ENCODE results near the gene RS1. TPM values are rescaled to one million over a fixed set of nuclear protein-coding genes. Genes with fewer than 3 reads are reported as not detected.

RS1 gene
- polyA plus RNA-seq, 2 donors, result not detected

GRCh38 chrX:18647621-18648020 is 24.3 kb downstream of the RS1 start:
- no peaks in the 10 kb centered on the region for H3K36me3 ChIP-seq (ENCODE audit: control insufficient read depth in 2 of 2, insufficient read depth in 2 of 2, low read length in 1 of 2)
- H3K27me3 ChIP-seq (ENCODE audit: control insufficient read depth in 1 of 2, insufficient read depth in 2 of 2, low read length in 2 of 2), result no peaks in the 10 kb centered on the region
- WGBS, 2 donors, result 84 to 85% methylated on average over 4 of the region's 4 CpGs
- H3K9me3 ChIP-seq (ENCODE audit: control insufficient read depth in 2 of 2, insufficient read depth in 1 of 2, low read depth in 1 of 2, low read length in 1 of 2), result no peaks in the 10 kb centered on the region
- H3K4me1 ChIP-seq (ENCODE audit: control insufficient read depth in 2 of 2, insufficient read depth in 2 of 2, low read length in 1 of 2), result no peaks in the 10 kb centered on the region
- no peak overlapping the region for H3K27ac ChIP-seq (ENCODE audit: low read depth in 2 of 2, low read length in 1 of 2)
- H3K4me3 ChIP-seq (ENCODE audit: low read depth in 1 of 2, low read length in 2 of 2), result no peak overlapping the region

GRCh38 chrX:18643853-18644252 is 28.1 kb downstream of the RS1 start:
- H3K4me3 ChIP-seq (ENCODE audit: low read depth in 1 of 2, low read length in 2 of 2), result no peak overlapping the region
- no peaks in the 10 kb centered on the region for H3K9me3 ChIP-seq (ENCODE audit: control insufficient read depth in 2 of 2, insufficient read depth in 1 of 2, low read depth in 1 of 2, low read length in 1 of 2)
- H3K4me1 ChIP-seq (ENCODE audit: control insufficient read depth in 2 of 2, insufficient read depth in 2 of 2, low read length in 1 of 2), result no peaks in the 10 kb centered on the region
- 59 to 66% methylated on average over 3 of the region's 3 CpGs for WGBS, 2 donors
- no peaks in the 10 kb centered on the region for H3K36me3 ChIP-seq (ENCODE audit: control insufficient read depth in 2 of 2, insufficient read depth in 2 of 2, low read length in 1 of 2)
- no peak overlapping the region for H3K27ac ChIP-seq (ENCODE audit: low read depth in 2 of 2, low read length in 1 of 2)
- H3K27me3 ChIP-seq (ENCODE audit: control insufficient read depth in 1 of 2, insufficient read depth in 2 of 2, low read length in 2 of 2), result no peaks in the 10 kb centered on the region

- 76 to 90% methylated on average over 3 of the region's 3 CpGs for WGBS, 2 donors
Observed at GRCh38 chrX:18643243-18643642, 28.7 kb downstream of the RS1 start.

GRCh38 chrX:18640686-18641085 is 31.2 kb downstream of the RS1 start:
- Histone ChIP-seq H3K9me3 (ENCODE audit: control insufficient read depth in 2 of 2, insufficient read depth in 1 of 2, low read depth in 1 of 2, low read length in 1 of 2) (no peaks in the 10 kb centered on the region), H3K27ac (ENCODE audit: low read depth in 2 of 2, low read length in 1 of 2) (no peak overlapping the region), H3K4me3 (ENCODE audit: low read depth in 1 of 2, low read length in 2 of 2) (no peak overlapping the region), H3K36me3 (ENCODE audit: control insufficient read depth in 2 of 2, insufficient read depth in 2 of 2, low read length in 1 of 2) (no peaks in the 10 kb centered on the region), H3K27me3 (ENCODE audit: control insufficient read depth in 1 of 2, insufficient read depth in 2 of 2, low read length in 2 of 2) (no peaks in the 10 kb centered on the region), H3K4me1 (ENCODE audit: control insufficient read depth in 2 of 2, insufficient read depth in 2 of 2, low read length in 1 of 2) (no peaks in the 10 kb centered on the region)
- WGBS, 2 donors, result 55 to 73% methylated on average over 10 of the region's 10 CpGs

More at GRCh38 chrX:18643243-18643642, 28.7 kb downstream of the RS1 start:
- no peaks in the 10 kb centered on the region for H3K36me3 ChIP-seq (ENCODE audit: control insufficient read depth in 2 of 2, insufficient read depth in 2 of 2, low read length in 1 of 2)
- no peak overlapping the region for H3K4me3 ChIP-seq (ENCODE audit: low read depth in 1 of 2, low read length in 2 of 2)
- H3K9me3 ChIP-seq (ENCODE audit: control insufficient read depth in 2 of 2, insufficient read depth in 1 of 2, low read depth in 1 of 2, low read length in 1 of 2), result no peaks in the 10 kb centered on the region
- H3K27ac ChIP-seq (ENCODE audit: low read depth in 2 of 2, low read length in 1 of 2), result no peak overlapping the region
- H3K4me1 ChIP-seq (ENCODE audit: control insufficient read depth in 2 of 2, insufficient read depth in 2 of 2, low read length in 1 of 2), result no peaks in the 10 kb centered on the region
- no peaks in the 10 kb centered on the region for H3K27me3 ChIP-seq (ENCODE audit: control insufficient read depth in 1 of 2, insufficient read depth in 2 of 2, low read length in 2 of 2)

- 88 to 90% methylated on average over 2 of the region's 2 CpGs for WGBS, 2 donors
- H3K36me3 ChIP-seq (ENCODE audit: control insufficient read depth in 2 of 2, insufficient read depth in 2 of 2, low read length in 1 of 2), result no peaks in the 10 kb centered on the region
- no peaks in the 10 kb centered on the region for H3K9me3 ChIP-seq (ENCODE audit: control insufficient read depth in 2 of 2, insufficient read depth in 1 of 2, low read depth in 1 of 2, low read length in 1 of 2)
- no peaks in the 10 kb centered on the region for H3K27me3 ChIP-seq (ENCODE audit: control insufficient read depth in 1 of 2, insufficient read depth in 2 of 2, low read length in 2 of 2)
- no peak overlapping the region for H3K4me3 ChIP-seq (ENCODE audit: low read depth in 1 of 2, low read length in 2 of 2)
- H3K27ac ChIP-seq (ENCODE audit: low read depth in 2 of 2, low read length in 1 of 2), result no peak overlapping the region
- H3K4me1 ChIP-seq (ENCODE audit: control insufficient read depth in 2 of 2, insufficient read depth in 2 of 2, low read length in 1 of 2), result no peaks in the 10 kb centered on the region
Observed at GRCh38 chrX:18639280-18639679, 32.6 kb downstream of the RS1 start.

- no peaks in the 10 kb centered on the region for H3K4me1 ChIP-seq (ENCODE audit: control insufficient read depth in 2 of 2, insufficient read depth in 2 of 2, low read length in 1 of 2)
- no peaks in the 10 kb centered on the region for H3K27me3 ChIP-seq (ENCODE audit: control insufficient read depth in 1 of 2, insufficient read depth in 2 of 2, low read length in 2 of 2)
- no peaks in the 10 kb centered on the region for H3K9me3 ChIP-seq (ENCODE audit: control insufficient read depth in 2 of 2, insufficient read depth in 1 of 2, low read depth in 1 of 2, low read length in 1 of 2)
- 88 to 91% methylated on average over 2 of the region's 2 CpGs for WGBS, 2 donors
- no peak overlapping the region for H3K27ac ChIP-seq (ENCODE audit: low read depth in 2 of 2, low read length in 1 of 2)
- H3K4me3 ChIP-seq (ENCODE audit: low read depth in 1 of 2, low read length in 2 of 2), result no peak overlapping the region
- H3K36me3 ChIP-seq (ENCODE audit: control insufficient read depth in 2 of 2, insufficient read depth in 2 of 2, low read length in 1 of 2), result no peaks in the 10 kb centered on the region
Observed at GRCh38 chrX:18638398-18638797, 33.5 kb downstream of the RS1 start.

- H3K4me3 ChIP-seq (ENCODE audit: low read depth in 1 of 2, low read length in 2 of 2), result no peak overlapping the region
- H3K27me3 ChIP-seq (ENCODE audit: control insufficient read depth in 1 of 2, insufficient read depth in 2 of 2, low read length in 2 of 2), result no peaks in the 10 kb centered on the region
- H3K4me1 ChIP-seq (ENCODE audit: control insufficient read depth in 2 of 2, insufficient read depth in 2 of 2, low read length in 1 of 2), result no peaks in the 10 kb centered on the region
- H3K9me3 ChIP-seq (ENCODE audit: control insufficient read depth in 2 of 2, insufficient read depth in 1 of 2, low read depth in 1 of 2, low read length in 1 of 2), result peaks cover 0 to 2% of the 10 kb centered on the region in 2 donors
- H3K36me3 ChIP-seq (ENCODE audit: control insufficient read depth in 2 of 2, insufficient read depth in 2 of 2, low read length in 1 of 2), result no peaks in the 10 kb centered on the region
- 86 to 91% methylated on average over 8 of the region's 8 CpGs for WGBS, 2 donors
- no peak overlapping the region for H3K27ac ChIP-seq (ENCODE audit: low read depth in 2 of 2, low read length in 1 of 2)
Observed at GRCh38 chrX:18630934-18631333, 41.0 kb downstream of the RS1 start.

GRCh38 chrX:18624599-18624998 is 47.3 kb downstream of the RS1 start:
- H3K4me3 ChIP-seq (ENCODE audit: low read depth in 1 of 2, low read length in 2 of 2), result no peak overlapping the region
- peaks cover 0 to 1% of the 10 kb centered on the region in 2 donors for H3K9me3 ChIP-seq (ENCODE audit: control insufficient read depth in 2 of 2, insufficient read depth in 1 of 2, low read depth in 1 of 2, low read length in 1 of 2)
- H3K36me3 ChIP-seq (ENCODE audit: control insufficient read depth in 2 of 2, insufficient read depth in 2 of 2, low read length in 1 of 2), result no peaks in the 10 kb centered on the region
- H3K27me3 ChIP-seq (ENCODE audit: control insufficient read depth in 1 of 2, insufficient read depth in 2 of 2, low read length in 2 of 2), result no peaks in the 10 kb centered on the region
- H3K27ac ChIP-seq (ENCODE audit: low read depth in 2 of 2, low read length in 1 of 2), result no peak overlapping the region
- 86 to 94% methylated on average over 2 of the region's 2 CpGs for WGBS, 2 donors
- no peaks in the 10 kb centered on the region for H3K4me1 ChIP-seq (ENCODE audit: control insufficient read depth in 2 of 2, insufficient read depth in 2 of 2, low read length in 1 of 2)

GRCh38 chrX:18620349-18620748 is 51.6 kb downstream of the RS1 start:
- H3K27ac ChIP-seq (ENCODE audit: low read depth in 2 of 2, low read length in 1 of 2), result no peak overlapping the region
- no peak overlapping the region for H3K4me3 ChIP-seq (ENCODE audit: low read depth in 1 of 2, low read length in 2 of 2)
- no peaks in the 10 kb centered on the region for H3K36me3 ChIP-seq (ENCODE audit: control insufficient read depth in 2 of 2, insufficient read depth in 2 of 2, low read length in 1 of 2)
- peaks cover 0 to 3% of the 10 kb centered on the region in 2 donors for H3K4me1 ChIP-seq (ENCODE audit: control insufficient read depth in 2 of 2, insufficient read depth in 2 of 2, low read length in 1 of 2)
- H3K9me3 ChIP-seq (ENCODE audit: control insufficient read depth in 2 of 2, insufficient read depth in 1 of 2, low read depth in 1 of 2, low read length in 1 of 2), result no peaks in the 10 kb centered on the region
- 62 to 88% methylated on average over 8 of the region's 8 CpGs for WGBS, 2 donors
- H3K27me3 ChIP-seq (ENCODE audit: control insufficient read depth in 1 of 2, insufficient read depth in 2 of 2, low read length in 2 of 2), result no peaks in the 10 kb centered on the region

- no peaks in the 10 kb centered on the region for H3K9me3 ChIP-seq (ENCODE audit: control insufficient read depth in 2 of 2, insufficient read depth in 1 of 2, low read depth in 1 of 2, low read length in 1 of 2)
- H3K4me1 ChIP-seq (ENCODE audit: control insufficient read depth in 2 of 2, insufficient read depth in 2 of 2, low read length in 1 of 2), result peaks cover 0 to 3% of the 10 kb centered on the region in 2 donors
- H3K27me3 ChIP-seq (ENCODE audit: control insufficient read depth in 1 of 2, insufficient read depth in 2 of 2, low read length in 2 of 2), result no peaks in the 10 kb centered on the region
- no peak overlapping the region for H3K27ac ChIP-seq (ENCODE audit: low read depth in 2 of 2, low read length in 1 of 2)
- no peak overlapping the region for H3K4me3 ChIP-seq (ENCODE audit: low read depth in 1 of 2, low read length in 2 of 2)
- WGBS, 2 donors, result 62 to 63% methylated on average over 2 of the region's 2 CpGs
- H3K36me3 ChIP-seq (ENCODE audit: control insufficient read depth in 2 of 2, insufficient read depth in 2 of 2, low read length in 1 of 2), result no peaks in the 10 kb centered on the region
Observed at GRCh38 chrX:18619288-18619687, 52.6 kb downstream of the RS1 start.
